Mucosa of gallbladder (tissue), 1 donor: ENCODE measurements around the gene ALKAL2. TPM values are rescaled to one million over a fixed set of nuclear protein-coding genes. Genes with fewer than 3 reads are reported as not detected.

ENCODE experiments used
- DNase-seq: peaks from one replicate; pipeline ENCODE4 v3.0.0-alpha.2; 2020; ENCODE audit warnings: low spot score
- total RNA-seq: library from RNA; stranded (reverse); gene quantifications from one replicate; pipeline ENCODE4 v1.2.1, GENCODE V29; 2021
- donor health status: DM: no; HTN: no; CAD: no.

ALKAL2 gene
- total RNA-seq, 1 donor from 2014 or later = 69.5 TPM

DNA sequence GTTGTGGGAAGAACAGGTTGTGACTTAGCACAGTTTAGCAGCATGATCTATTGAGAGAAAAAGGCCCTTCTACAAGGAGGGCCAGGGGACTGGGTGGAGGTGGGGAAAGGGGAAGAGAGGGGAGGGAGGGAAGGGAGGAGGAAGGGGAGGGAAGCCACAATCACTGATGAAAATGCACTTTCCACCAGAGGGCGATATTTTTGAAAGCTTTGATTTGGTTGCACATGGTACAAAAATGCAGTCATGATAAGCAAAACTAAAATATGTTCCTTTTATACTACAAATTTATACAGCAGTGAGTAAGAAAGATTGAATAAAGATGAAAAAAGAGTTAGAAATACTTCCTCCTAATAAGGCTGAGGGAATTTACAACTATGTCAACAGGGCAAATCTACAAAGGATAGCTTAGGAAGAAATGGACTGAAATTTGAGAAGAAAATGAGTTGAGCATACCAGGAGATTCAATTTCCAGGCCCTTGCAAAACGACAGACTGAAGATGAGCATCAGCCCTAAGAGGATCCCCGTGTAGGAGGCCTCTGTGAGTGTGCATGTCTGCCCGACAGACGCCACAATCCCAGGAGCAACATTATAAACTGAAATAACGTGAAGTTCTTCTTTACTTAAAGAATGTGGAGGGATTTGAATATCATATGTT lies 41.3 kb downstream of the ALKAL2 start:
- peak; percentile 36 for DNase-seq

DNA sequence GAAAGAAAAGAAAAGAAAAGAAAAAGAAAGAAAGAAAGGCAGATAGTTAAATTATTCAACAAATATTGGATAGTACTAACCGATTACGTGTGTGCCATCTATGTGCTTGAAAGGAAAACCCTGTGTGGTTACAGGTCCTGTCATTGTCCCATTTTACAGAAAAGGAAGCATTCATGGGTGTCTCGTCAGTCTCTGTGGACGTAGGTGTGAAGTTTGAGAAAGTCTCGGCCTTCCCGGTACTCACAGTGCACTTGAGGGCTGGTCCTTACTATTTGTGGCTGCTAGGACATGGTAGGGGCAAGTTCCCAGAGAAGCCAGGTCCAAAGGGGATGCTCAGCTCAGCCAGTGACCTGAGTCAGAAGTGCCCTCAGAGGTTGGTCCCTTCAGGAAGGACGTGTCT lies 43.3 kb downstream of the ALKAL2 start:
- no peak for DNase-seq

DNA sequence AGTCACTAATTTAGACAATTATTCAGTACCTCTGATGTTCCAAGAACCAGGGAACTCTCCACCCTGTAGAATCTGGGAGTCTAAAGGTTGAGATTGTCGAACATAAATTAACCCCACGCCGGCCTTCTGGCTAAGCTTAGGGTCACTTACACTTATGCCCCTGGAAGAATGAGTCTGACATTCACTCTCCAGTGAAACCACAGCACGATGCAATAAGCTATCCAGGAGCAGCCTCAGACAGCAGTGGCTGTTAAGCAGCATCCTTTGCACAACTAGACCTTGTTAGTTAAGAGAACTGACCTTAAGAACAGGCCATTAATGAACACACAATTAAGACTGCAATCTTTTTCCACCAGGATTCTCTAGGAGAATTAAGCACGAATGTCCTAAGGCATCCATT lies 49.0 kb downstream of the ALKAL2 start:
- no peak for DNase-seq

GRCh38 chr2:238431-238830 lies 49.5 kb downstream of the ALKAL2 start:
- DNase-seq = no peak

GRCh38 chr2:237878-238277 lies 50.0 kb downstream of the ALKAL2 start:
- DNase-seq = no peak

GRCh38 chr2:236993-237539 lies 50.8 kb downstream of the ALKAL2 start:
- no peak for DNase-seq

- DNase-seq = no peak
Measured at GRCh38 chr2:234421-234820, 53.5 kb downstream of the ALKAL2 start.

DNA sequence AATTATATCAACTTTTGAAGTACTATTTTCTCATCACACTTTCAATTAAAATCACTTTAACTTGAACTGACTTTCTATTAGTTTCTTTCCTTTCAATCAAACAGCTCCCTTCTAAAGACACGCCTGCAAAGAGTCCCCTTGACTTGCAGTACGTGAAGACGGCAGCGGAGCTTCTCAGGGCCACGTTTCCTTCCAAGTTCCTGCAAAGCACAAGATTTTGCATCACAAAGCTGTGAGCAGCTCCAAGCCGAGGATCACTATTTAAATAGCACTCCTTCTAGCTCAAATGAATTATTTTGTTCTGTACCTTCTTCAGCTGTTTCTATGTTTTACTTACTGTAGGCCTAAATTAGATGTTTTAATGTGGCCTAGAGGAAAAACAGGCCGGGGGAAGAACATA lies 54.9 kb downstream of the ALKAL2 start:
- no peak for DNase-seq

DNA sequence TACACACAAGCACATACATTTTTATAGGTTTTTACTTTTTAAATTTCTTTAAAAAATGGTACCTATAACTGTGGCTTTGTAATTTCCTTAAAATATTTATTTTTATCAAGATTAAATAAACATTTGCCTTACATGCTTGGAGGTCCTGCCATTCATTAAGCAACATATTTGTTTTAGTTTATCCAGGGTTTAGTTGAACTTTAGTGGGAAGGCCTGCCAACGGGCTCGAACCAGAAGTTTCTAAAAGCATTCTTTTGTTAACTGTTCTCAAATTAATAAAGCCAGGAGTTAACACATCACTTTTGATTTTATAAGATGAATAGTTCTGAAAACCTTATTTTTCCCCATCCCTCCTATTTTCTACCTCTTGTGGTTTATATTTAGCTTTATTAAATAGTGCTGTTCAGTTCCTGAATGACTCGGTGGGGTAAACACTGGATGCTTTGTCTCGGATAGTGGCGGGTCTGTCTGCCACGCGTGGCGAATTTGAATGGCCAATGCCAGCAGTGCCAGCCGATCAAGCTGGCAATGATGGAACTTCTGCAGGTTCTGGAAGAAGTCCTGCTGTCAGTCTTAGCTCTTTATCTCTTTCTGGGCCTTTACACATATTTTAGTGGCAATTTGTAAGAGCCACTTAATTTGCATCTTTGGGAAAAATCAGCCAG lies 56.2 kb downstream of the ALKAL2 start:
- DNase-seq = no peak

Other genes with a start within 250 kb of the ALKAL2 start
- gene FAM110C, start 241.6 kb downstream of the ALKAL2 start, total RNA-seq = 41.8 TPM
- 196 TPM for gene SH3YL1, start 24.1 kb downstream of the ALKAL2 start, total RNA-seq
- 95.0 TPM for gene ACP1, start 23.1 kb downstream of the ALKAL2 start, total RNA-seq